Astrocyte of the cerebellum (primary cell): ENCODE data around the gene PAXIP1.

Experiments used
- DNase-seq: peaks from one replicate; pipeline ENCODE4 v3.0.0-alpha.2; 2011; ENCODE audit warnings: low read depth
- H3K4me3 ChIP-seq: 2 replicates; pipeline ENCODE4 v1.5.1; 2011; ENCODE audit warnings: mild to moderate bottlenecking, low read depth, low read length, moderate library complexity
- in situ Hi-C: cut with HindIII; loops from 2 replicates; pipeline ENCODE4 v1.10.0; 2017; ENCODE audit warnings: low sequenced_read_pairs
- TF ChIP-seq, protein P1 (sequence below): IDR thresholded peaks from 2 replicates; pipeline ENCODE4 v1.5.1; 2012; ENCODE audit warnings: low read length, low read depth, moderate library complexity, mild to moderate bottlenecking; ENCODE audit errors: missing control alignments

The PAXIP1 gene

DNA sequence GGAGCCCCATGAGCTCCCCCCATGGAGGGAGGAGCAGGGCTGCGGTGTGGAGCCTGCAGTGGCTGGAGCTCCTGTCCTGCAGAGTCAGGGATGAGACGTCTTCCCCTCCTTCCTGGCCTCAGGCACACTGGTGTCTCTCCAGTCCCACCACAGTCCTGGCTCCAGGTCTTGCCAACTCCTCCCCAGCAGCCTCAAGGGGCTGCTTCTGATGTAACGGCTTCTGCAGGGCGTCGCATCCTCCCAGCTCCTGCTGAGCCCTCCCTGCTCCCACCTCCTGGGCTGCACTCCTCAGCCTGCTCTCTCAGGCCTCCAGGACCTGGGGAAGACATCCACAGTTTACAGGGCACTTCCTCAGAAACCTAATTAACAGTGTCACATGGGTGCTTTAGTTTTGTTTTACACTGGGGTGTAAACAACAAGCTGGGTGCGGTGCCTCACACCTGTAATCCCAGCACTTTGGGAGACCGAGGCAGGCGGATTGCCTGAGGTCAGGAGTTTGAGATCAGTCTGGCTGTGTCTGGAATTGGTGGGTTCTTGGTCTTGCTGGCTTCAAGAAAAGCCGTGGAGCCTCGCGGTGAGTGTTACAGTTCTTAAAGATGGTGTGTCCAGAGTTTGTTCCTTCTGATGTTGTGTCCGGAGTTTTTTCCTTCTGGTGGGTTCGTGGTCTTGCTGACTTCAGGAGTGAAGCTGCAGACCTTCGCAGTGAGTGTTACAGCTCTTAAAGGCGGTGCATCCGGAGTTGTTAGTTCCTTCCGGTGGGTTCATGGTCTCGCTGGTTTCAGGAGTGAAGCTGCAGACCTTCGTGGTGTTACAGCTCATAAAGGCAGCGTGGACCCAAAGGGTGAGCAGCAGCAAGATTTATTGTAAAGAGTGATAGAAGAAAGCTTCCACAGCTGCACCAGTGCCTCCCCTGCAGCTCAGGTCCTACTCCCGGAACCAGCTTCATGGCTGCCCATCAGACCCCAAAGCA, 95.0 kb downstream of the PAXIP1 start:
- TF ChIP-seq, protein P1, sequence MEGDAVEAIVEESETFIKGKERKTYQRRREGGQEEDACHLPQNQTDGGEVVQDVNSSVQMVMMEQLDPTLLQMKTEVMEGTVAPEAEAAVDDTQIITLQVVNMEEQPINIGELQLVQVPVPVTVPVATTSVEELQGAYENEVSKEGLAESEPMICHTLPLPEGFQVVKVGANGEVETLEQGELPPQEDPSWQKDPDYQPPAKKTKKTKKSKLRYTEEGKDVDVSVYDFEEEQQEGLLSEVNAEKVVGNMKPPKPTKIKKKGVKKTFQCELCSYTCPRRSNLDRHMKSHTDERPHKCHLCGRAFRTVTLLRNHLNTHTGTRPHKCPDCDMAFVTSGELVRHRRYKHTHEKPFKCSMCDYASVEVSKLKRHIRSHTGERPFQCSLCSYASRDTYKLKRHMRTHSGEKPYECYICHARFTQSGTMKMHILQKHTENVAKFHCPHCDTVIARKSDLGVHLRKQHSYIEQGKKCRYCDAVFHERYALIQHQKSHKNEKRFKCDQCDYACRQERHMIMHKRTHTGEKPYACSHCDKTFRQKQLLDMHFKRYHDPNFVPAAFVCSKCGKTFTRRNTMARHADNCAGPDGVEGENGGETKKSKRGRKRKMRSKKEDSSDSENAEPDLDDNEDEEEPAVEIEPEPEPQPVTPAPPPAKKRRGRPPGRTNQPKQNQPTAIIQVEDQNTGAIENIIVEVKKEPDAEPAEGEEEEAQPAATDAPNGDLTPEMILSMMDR, result no peak
- H3K4me3 ChIP-seq, result no peak overlapping the region
- DNase-seq, result no peak
- in situ Hi-C loops, result no loop called here

DNA sequence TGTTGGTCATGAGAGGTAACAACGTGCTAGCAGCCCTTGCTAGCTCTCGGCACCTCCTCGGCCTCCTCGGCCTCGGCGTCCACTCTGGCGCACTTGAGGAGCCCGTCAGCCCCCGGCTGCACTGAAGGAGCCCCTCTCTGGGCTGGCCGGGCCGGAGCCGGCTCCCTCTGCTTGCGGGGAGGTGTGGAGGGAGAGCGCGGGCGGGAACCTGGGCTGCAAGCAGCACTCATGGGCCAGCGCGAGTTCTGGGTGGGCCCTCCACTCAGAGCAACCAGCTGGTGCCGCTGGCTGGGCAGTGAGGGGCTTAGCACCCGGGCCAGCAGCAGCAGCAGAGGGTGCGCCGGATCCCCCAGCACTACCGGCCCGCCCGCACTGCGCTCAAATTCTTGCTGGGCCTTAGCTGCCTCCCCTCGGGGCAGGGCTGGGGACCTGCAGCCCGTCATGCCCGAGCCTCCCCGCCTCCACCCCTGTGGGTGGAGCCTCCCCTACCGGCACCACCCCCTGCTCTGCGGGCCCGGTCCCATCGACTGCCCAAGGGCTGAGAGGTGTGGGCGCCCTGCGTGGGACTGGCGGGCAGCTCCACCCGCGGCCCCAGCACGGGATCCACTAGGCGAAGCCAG, 96.1 kb downstream of the PAXIP1 start:
- in situ Hi-C loops, result no loop called here

DNA sequence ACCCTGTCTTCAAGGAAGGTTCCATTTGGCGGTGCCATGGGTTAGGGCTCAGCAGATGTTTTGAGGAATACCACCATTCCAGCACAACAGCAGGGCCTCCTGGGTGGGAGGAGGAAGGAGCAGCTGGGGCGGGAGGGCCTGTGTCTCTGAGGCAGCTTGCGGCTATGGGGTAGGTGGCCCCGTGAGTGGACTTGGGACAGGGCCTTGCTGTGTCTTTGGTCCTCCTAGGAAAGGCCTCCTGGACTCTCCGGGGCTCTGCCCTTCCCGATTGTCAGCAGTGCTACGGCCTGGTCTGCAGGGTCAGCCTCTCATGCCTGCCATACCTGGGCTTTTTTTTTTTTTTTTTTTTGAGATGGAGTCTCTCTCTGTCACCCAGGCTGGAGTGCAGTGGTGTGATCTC, 96.7 kb downstream of the PAXIP1 start:
- TF ChIP-seq, protein P1, result no peak
- in situ Hi-C loops, result no loop called here
- H3K4me3 ChIP-seq, result no peak overlapping the region
- no peak for DNase-seq

More for the DNA sequence above, 96.1 kb downstream of the PAXIP1 start:
- TF ChIP-seq, protein P1, result no peak
- H3K4me3 ChIP-seq, result no peak overlapping the region
- no peak for DNase-seq

GRCh38 chr7:154905615-154906014, 97.3 kb downstream of the PAXIP1 start:
- no peak for DNase-seq
- no peak overlapping the region for H3K4me3 ChIP-seq
- in situ Hi-C loops, result no loop called here
- TF ChIP-seq, protein P1, result no peak

DNA sequence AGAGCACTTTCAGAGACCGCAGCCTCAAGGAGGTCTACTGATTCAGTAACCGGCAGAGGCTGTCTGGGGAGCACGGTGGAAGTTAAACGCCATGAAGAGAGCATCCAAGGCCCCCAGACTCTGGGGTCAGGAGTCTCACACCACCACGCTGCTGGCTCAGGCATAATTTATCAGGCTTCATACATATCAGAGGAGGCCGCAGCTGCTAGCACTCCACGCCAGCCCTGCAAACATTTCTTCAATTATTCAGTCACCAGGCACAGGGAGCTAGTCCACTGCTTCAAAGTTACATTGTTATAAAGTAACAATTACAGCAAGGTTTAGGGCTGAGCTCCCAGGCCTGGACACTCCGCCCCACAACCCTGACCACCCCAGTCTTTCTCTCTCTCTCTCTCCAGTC, 97.8 kb downstream of the PAXIP1 start:
- no peak overlapping the region for H3K4me3 ChIP-seq
- TF ChIP-seq, protein P1, result no peak
- in situ Hi-C loops, result no loop called here
- no peak for DNase-seq

DNA sequence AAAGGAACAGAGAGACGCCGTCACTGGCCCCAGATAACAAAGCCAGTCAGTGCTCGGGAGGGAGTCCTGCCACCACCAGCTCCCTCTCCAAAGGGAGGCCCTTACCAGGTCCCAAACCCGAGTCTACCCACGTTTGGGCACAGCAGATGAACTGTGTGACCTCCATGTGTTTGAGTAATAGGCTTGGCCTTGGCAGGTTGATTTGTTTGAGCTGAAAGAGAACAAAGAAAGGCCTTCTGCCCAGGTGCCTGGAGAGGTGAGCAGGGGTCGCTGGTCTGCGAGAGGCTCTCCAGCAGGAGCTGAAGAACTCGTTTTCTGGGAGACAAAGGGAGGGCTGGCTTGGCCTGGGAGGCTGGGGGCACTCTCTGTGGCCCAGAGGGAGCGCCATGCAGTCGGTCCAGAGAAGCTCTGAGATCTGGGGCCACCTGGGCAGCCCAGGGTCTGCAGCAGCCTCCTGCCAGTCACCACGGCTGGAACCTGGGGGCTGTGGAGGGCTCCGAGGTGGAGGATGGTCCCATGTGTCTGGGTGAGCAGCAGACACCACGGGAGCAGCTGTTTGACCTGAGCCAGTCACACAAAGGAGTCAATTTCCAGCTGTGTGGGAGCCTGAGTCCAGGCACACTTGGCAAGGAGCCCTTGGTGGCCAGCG, 99.7 kb downstream of the PAXIP1 start:
- no peak for DNase-seq
- in situ Hi-C loops, result no loop called here
- H3K4me3 ChIP-seq, result no peak overlapping the region
- TF ChIP-seq, protein P1, result no peak
